Right lobe of liver (tissue), 4 donors: ENCODE data around the gene CCK.

Experiments used
- POLR2A ChIP-seq: fragments of 450-650 bp; IDR thresholded peaks from one replicate; pipeline ENCODE4 v1.6.1; 2017; ENCODE audit warnings: antibody characterized with exemption, mild to moderate bottlenecking
- TF ChIP-seq, protein P1 (sequence below), 4 donors: fragments of 200-600 bp in 3 of 4; fragments of 450-650 bp in 1 of 4; IDR thresholded peaks; one replicate each; pipeline versions ENCODE4 v1.5.1 to v1.8.0; 2016 to 2022; ENCODE audit warnings: antibody characterized with exemption in 4 of 4, mild to moderate bottlenecking in 2 of 4
- donor health status: DM: no; HTN: no; CAD: no.
- donor health status: DM: no; HTN: no; CAD: no.
- donor health status: DM: no; HTN: yes; CAD: no.

DNA sequence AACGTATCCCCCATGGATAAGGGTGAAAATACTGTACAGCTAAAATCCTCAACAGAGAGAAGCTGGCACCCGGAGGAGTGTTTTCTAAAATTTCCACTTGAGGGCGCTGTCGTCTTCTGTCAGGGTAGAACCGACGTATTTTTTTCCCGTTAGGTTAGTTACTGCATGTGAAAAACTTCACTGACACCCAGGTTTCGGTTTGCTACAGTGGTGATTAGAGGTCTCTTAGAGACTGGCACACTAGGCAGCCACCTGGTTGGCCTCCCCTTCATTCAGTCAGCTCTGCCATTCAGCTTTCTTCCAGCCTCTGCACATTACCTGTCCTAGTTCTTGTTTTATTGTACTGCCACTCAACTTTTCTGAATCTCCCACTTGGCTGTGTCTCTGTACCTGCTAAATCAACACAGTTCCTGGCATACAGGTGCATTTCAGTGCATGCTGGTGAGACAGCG, 18.4 kb downstream of the CCK start:
- TF ChIP-seq, protein P1, sequence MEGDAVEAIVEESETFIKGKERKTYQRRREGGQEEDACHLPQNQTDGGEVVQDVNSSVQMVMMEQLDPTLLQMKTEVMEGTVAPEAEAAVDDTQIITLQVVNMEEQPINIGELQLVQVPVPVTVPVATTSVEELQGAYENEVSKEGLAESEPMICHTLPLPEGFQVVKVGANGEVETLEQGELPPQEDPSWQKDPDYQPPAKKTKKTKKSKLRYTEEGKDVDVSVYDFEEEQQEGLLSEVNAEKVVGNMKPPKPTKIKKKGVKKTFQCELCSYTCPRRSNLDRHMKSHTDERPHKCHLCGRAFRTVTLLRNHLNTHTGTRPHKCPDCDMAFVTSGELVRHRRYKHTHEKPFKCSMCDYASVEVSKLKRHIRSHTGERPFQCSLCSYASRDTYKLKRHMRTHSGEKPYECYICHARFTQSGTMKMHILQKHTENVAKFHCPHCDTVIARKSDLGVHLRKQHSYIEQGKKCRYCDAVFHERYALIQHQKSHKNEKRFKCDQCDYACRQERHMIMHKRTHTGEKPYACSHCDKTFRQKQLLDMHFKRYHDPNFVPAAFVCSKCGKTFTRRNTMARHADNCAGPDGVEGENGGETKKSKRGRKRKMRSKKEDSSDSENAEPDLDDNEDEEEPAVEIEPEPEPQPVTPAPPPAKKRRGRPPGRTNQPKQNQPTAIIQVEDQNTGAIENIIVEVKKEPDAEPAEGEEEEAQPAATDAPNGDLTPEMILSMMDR (IDR thresholded peaks at IDR 0.05), result peak; percentile 63 to 79 (median 71)
- TF ChIP-seq POLR2A, result no peak
